NCI-H1417 treated with DMSO at 0.1 percent for 48 hours (cell line): ENCODE data around the gene ICAM1.

ENCODE experiments used
- DNase-seq: peaks from one replicate; lab custom pipeline; 2025; lab: John Stamatoyannopoulos, UW

Gene ICAM1

GRCh38 chr19:10293637-10294367, 22.9 kb downstream of the ICAM1 start:
- DNase-seq = no peak

- DNase-seq = no peak
Measured at GRCh38 chr19:10294368-10294697, 23.4 kb downstream of the ICAM1 start.

GRCh38 chr19:10295305-10295846, 24.5 kb downstream of the ICAM1 start:
- DNase-seq = no peak

- no peak for DNase-seq
Measured at GRCh38 chr19:10295847-10296591, 25.1 kb downstream of the ICAM1 start.

- no peak for DNase-seq
Measured at GRCh38 chr19:10299545-10300458, 28.9 kb downstream of the ICAM1 start.

- DNase-seq = no peak
Measured at GRCh38 chr19:10305139-10305806, 34.4 kb downstream of the ICAM1 start.

GRCh38 chr19:10306327-10306726, 35.4 kb downstream of the ICAM1 start:
- DNase-seq = no peak

- no peak for DNase-seq
Measured at GRCh38 chr19:10309423-10309822, 38.5 kb downstream of the ICAM1 start, which contains the start of gene ZGLP1. TSS of gene ZGLP1 (minus strand) at chr19:10309815.

- peak; percentile 75 for DNase-seq
Measured at GRCh38 chr19:10315335-10316214, 44.7 kb downstream of the ICAM1 start, which contains the start of gene FDX2. TSS of gene FDX2 (minus strand) at chr19:10316015. CDS start at chr19:10315996, 19 bp downstream.

- no peak for DNase-seq
Measured at GRCh38 chr19:10316229-10317044, 45.5 kb downstream of the ICAM1 start.

- DNase-seq = no peak
Measured at GRCh38 chr19:10317045-10317856, 46.3 kb downstream of the ICAM1 start.

- no peak for DNase-seq
Measured at GRCh38 chr19:10317857-10318462, 47.0 kb downstream of the ICAM1 start.

- no peak for DNase-seq
Measured at GRCh38 chr19:10318807-10319682, 48.1 kb downstream of the ICAM1 start.

GRCh38 chr19:10320602-10321416, 49.9 kb downstream of the ICAM1 start:
- no peak for DNase-seq

- no peak for DNase-seq
Measured at GRCh38 chr19:10321417-10321797, 50.5 kb downstream of the ICAM1 start.
